Parathyroid adenoma (tissue), 2 donors: ENCODE measurements around the gene MMP2.

Source experiments
- H2AFZ ChIP-seq: fragments of 300-600 bp; sonication (generic); one replicate; pipeline ENCODE4 v1.7.0; 2017; ENCODE audit warnings: antibody characterized with exemption, mild to moderate bottlenecking
- H3K27ac ChIP-seq: fragments of 300-600 bp; sonication (generic); one replicate; pipeline ENCODE4 v1.7.0; 2017
- H3K27me3 ChIP-seq: fragments of 300-600 bp; sonication (generic); one replicate; pipeline ENCODE4 v1.7.0; 2017; ENCODE audit warnings: low read length; ENCODE audit not compliant: control insufficient read depth, insufficient read depth
- H3K36me3 ChIP-seq: fragments of 300-600 bp; sonication (generic); one replicate; pipeline ENCODE4 v1.7.0; 2017; ENCODE audit warnings: low read length; ENCODE audit not compliant: control insufficient read depth, insufficient read depth
- H3K4me1 ChIP-seq: fragments of 300-600 bp; sonication (generic); one replicate; pipeline ENCODE4 v1.7.0; 2017; ENCODE audit warnings: control low read depth
- H3K4me2 ChIP-seq: fragments of 300-600 bp; sonication (generic); one replicate; pipeline ENCODE4 v1.7.0; 2017; ENCODE audit warnings: low read length
- H3K4me3 ChIP-seq: fragments of 300-600 bp; sonication (generic); one replicate; pipeline ENCODE4 v1.7.0; 2017; ENCODE audit warnings: low read depth, low read length
- H3K79me2 ChIP-seq: fragments of 300-600 bp; sonication (generic); one replicate; pipeline ENCODE4 v1.7.0; 2017; ENCODE audit warnings: control low read depth
- H3K9ac ChIP-seq: fragments of 300-600 bp; sonication (generic); one replicate; pipeline ENCODE4 v1.7.0; 2017; ENCODE audit warnings: mild to moderate bottlenecking
- H3K9me3 ChIP-seq: fragments of 300-600 bp; sonication (generic); one replicate; pipeline ENCODE4 v1.7.0; 2017; ENCODE audit warnings: low read length; ENCODE audit not compliant: control insufficient read depth
- TF ChIP-seq, protein P1 (sequence below): fragments of 300-600 bp; sonication (generic); IDR thresholded peaks from one replicate; pipeline ENCODE4 v1.7.0; 2017; ENCODE audit warnings: antibody characterized with exemption, mild to moderate bottlenecking
- donor health status: primary hyperparathyroidism.

MMP2 gene

GRCh38 chr16:55497558-55497957 lies 18.6 kb downstream of the MMP2 start:
- Histone ChIP-seq H3K27me3 (no peaks in the 10 kb centered on the region), H3K79me2 (no peaks in the 10 kb centered on the region), H3K4me2 (no peak overlapping the region), H3K9ac (no peak overlapping the region), H3K36me3 (no peaks in the 10 kb centered on the region), H3K27ac (no peak overlapping the region), H3K9me3 (no peaks in the 10 kb centered on the region), H3K4me3 (no peak overlapping the region), H3K4me1 (peaks cover 26% of the 10 kb centered on the region), H2AFZ (no peak overlapping the region)
- TF ChIP-seq, protein P1, sequence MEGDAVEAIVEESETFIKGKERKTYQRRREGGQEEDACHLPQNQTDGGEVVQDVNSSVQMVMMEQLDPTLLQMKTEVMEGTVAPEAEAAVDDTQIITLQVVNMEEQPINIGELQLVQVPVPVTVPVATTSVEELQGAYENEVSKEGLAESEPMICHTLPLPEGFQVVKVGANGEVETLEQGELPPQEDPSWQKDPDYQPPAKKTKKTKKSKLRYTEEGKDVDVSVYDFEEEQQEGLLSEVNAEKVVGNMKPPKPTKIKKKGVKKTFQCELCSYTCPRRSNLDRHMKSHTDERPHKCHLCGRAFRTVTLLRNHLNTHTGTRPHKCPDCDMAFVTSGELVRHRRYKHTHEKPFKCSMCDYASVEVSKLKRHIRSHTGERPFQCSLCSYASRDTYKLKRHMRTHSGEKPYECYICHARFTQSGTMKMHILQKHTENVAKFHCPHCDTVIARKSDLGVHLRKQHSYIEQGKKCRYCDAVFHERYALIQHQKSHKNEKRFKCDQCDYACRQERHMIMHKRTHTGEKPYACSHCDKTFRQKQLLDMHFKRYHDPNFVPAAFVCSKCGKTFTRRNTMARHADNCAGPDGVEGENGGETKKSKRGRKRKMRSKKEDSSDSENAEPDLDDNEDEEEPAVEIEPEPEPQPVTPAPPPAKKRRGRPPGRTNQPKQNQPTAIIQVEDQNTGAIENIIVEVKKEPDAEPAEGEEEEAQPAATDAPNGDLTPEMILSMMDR: no peak

DNA sequence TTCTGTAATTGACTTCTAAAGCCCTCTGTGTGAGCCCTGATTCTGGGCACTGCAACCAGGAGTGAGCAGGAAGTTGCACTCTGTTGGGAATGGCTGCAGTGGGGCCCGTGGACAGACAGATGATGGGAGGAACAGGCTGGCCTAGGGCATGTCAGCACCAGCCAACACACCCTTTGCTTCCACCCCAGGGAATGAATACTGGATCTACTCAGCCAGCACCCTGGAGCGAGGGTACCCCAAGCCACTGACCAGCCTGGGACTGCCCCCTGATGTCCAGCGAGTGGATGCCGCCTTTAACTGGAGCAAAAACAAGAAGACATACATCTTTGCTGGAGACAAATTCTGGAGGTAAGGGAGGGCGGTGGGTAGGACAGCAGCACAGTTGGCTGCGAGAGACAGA lies 19.1 kb downstream of the MMP2 start:
- Histone ChIP-seq H3K27ac (no peak overlapping the region), H3K27me3 (no peaks in the 10 kb centered on the region), H3K9me3 (no peaks in the 10 kb centered on the region), H3K36me3 (no peaks in the 10 kb centered on the region), H3K4me1 (peaks cover 32% of the 10 kb centered on the region), H2AFZ (no peak overlapping the region), H3K4me2 (no peak overlapping the region), H3K9ac (no peak overlapping the region), H3K4me3 (no peak overlapping the region), H3K79me2 (no peaks in the 10 kb centered on the region)
- TF ChIP-seq, protein P1: no peak

DNA sequence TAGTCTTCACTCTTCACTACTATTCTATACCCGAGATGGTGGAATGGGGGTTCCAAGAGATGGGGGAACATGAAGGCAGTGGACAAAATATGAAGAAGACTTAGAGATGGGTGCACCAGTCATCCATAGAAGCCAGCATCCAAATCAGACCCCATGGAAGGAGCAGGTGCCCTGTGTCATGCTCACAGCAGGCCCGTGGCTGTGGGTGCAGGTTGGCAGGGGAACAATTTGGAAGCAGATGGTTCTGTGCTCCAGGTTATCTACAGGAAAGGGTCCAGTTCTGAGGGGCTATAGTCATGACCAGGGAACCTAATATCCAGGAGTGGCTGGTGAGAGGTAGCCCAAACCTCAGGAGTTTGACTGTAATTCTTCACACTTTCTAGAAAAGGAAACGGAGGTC lies 20.3 kb downstream of the MMP2 start:
- H3K4me3 ChIP-seq: no peak overlapping the region
- H3K36me3 ChIP-seq: no peaks in the 10 kb centered on the region
- peaks cover 37% of the 10 kb centered on the region for H3K4me1 ChIP-seq
- no peaks in the 10 kb centered on the region for H3K9me3 ChIP-seq
- no peaks in the 10 kb centered on the region for H3K79me2 ChIP-seq
- H3K4me2 ChIP-seq: no peak overlapping the region
- TF ChIP-seq, protein P1: no peak
- peak overlapping the region; percentile 85 for H2AFZ ChIP-seq
- H3K9ac ChIP-seq: no peak overlapping the region
- H3K27me3 ChIP-seq: no peaks in the 10 kb centered on the region
- H3K27ac ChIP-seq: no peak overlapping the region

- peaks cover 35% of the 10 kb centered on the region for H3K4me1 ChIP-seq
- H3K79me2 ChIP-seq: no peaks in the 10 kb centered on the region
- peak overlapping the region; percentile 24 for H3K27ac ChIP-seq
- no peak overlapping the region for H3K9ac ChIP-seq
- H3K9me3 ChIP-seq: no peaks in the 10 kb centered on the region
- TF ChIP-seq, protein P1: no peak
- no peak overlapping the region for H3K4me3 ChIP-seq
- H3K36me3 ChIP-seq: no peaks in the 10 kb centered on the region
- H2AFZ ChIP-seq: peak overlapping the region; percentile 85
- H3K27me3 ChIP-seq: no peaks in the 10 kb centered on the region
- H3K4me2 ChIP-seq: peak overlapping the region; percentile 50
Observed at GRCh38 chr16:55499951-55500529, 21.0 kb downstream of the MMP2 start.

DNA sequence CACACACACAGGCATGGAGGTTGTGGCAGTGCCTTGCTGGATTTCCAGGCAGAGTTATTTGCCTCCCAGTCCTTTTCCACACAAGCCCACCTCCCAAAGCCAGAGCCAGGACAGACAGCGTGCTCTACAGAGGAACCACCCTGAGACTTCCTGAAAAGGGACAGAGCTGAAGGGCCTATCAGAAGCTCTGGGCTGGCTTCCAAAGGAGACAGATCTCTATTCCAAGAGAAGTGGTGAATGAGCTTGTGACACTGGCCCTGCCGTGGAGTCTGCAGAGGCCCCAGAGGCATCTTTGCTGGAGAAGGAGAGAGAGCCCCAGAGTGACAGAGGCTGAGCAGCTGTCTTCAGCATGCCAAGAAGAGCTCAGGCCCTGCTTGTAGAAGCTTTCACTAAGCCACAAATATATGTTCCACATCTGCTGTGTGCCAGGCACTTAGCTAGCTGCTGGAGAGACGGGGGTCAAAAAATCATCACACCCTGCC lies 21.6 kb downstream of the MMP2 start:
- Histone ChIP-seq H3K9me3 (no peaks in the 10 kb centered on the region), H2AFZ (peak overlapping the region; percentile 85), H3K27me3 (no peaks in the 10 kb centered on the region), H3K4me2 (peak overlapping the region; percentile 50), H3K4me3 (no peak overlapping the region), H3K36me3 (no peaks in the 10 kb centered on the region), H3K9ac (no peak overlapping the region), H3K27ac (peak overlapping the region; percentile 24), H3K79me2 (no peaks in the 10 kb centered on the region), H3K4me1 (peaks cover 32% of the 10 kb centered on the region)
- TF ChIP-seq, protein P1: no peak
